ENCODE measurements around the gene ZNF33B. TPM values are rescaled to one million over a fixed set of nuclear protein-coding genes. Genes with fewer than 3 reads are reported as not detected.

The ZNF33B gene
- total and polyA plus RNA-seq, 9 of the 15 experiments (the other 6 are each of a cell fraction or from before 2014, with no cell fraction given), result 6.9 to 23.9 (median 15.4) TPM

DNA sequence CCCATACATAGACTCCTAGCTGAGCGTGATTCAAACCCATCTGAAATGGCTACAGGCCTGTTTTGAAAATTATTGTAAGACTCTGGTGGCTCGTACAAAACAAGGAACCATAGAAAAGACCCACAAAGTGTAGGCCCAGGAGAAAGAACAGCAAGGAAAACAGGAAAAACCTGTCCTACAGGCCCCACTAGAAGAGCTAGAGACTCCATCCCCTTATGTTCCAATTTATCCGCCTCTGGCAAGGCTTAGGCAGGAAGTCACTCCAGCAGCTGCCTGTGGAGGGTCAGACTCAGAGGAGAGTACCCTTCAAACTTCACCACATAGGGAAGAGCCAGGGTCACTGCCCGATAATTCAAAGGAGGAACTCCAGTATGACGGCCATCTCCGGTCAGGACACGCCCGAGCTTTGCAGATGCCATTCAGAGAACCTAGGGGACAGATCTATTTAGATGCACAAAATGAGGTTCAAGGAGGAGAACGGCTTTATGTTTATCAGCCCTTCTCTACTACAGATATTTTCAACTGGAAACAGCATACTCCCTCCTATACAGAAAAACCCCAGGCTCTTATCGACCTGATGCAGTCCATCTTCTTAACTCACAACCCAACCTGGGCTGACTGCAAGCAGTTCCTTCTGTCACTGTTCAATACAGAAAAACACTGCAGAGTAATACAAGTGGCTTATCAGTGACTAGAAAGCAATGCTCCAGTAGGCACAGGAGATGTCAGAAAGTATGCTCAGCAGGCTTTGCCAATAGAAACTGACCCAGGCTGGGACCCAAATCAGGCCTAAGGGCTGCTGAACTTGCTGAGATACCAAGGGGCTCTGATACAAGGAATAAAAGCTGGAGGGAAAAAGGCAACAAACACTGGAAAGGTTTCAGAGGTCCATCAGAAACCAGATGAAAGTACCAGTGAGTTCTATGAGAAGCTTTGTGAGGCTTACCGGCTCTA is 8.6 kb upstream of the ZNF33B start (continued):
- TF ChIP-seq KLF13 (tag; IDR thresholded peaks at IDR 0.05; ENCODE audit: borderline replicate concordance, low read depth), result no peak
- TF ChIP-seq KDM5B (IDR thresholded peaks at IDR 0.05; ENCODE audit: insufficient replicate concordance, low read depth, low read length), result no peak
- peak; percentile 37; the same call in 1 of the 2 replicates for TF ChIP-seq MTA3 (IDR thresholded peaks at IDR 0.05; ENCODE audit: borderline replicate concordance)
- peak; percentile 62; the same call in 1 of the 2 replicates for TF ChIP-seq LEF1 (IDR thresholded peaks at IDR 0.05)
- TF ChIP-seq E2F3 (CRISPR knock-in tag; IDR thresholded peaks at IDR 0.05), result no peak
- TF ChIP-seq ETV5 (CRISPR knock-in tag; IDR thresholded peaks at IDR 0.05; ENCODE audit: low read depth), result 0 out of 2 replicates have a peak, but pooled peaks have one; percentile 64
- no peak for TF ChIP-seq THRAP3 (IDR thresholded peaks at IDR 0.05; ENCODE audit: borderline replicate concordance)
- no peak for TF ChIP-seq POLR3G (IDR thresholded peaks at IDR 0.05; ENCODE audit: extremely low read depth, insufficient read length, insufficient replicate concordance)
- no peak for TF ChIP-seq SAFB2 (IDR thresholded peaks at IDR 0.05; ENCODE audit: borderline replicate concordance, low read depth, low read length, severe bottlenecking)
- peak; percentile 41 for TF ChIP-seq TBP (optimal IDR thresholded peaks at IDR 0.05; ENCODE audit: low read depth, low read length)
- TF ChIP-seq MTA2 (IDR thresholded peaks at IDR 0.05; ENCODE audit: low read depth), result peak; percentile 82
- TF ChIP-seq STAT5A (IDR thresholded peaks at IDR 0.05; ENCODE audit: borderline replicate concordance, low read length), result peak; percentile 80
- peak; percentile 17; the same call in 1 of the 2 replicates for TF ChIP-seq EHMT2 (IDR thresholded peaks at IDR 0.05)
- peak in 1 of 3 experiments; percentile 80 for TF ChIP-seq YY1 (IDR thresholded peaks at IDR 0.05; ENCODE audit: borderline replicate concordance in 1 of 3, control insufficient read depth in 1 of 3, extremely low read depth in 1 of 3, insufficient read depth in 3 of 3, insufficient read length in 1 of 3, insufficient replicate concordance in 2 of 3, low read depth in 1 of 3, low read length in 2 of 3)
- TF ChIP-seq, protein P1, sequence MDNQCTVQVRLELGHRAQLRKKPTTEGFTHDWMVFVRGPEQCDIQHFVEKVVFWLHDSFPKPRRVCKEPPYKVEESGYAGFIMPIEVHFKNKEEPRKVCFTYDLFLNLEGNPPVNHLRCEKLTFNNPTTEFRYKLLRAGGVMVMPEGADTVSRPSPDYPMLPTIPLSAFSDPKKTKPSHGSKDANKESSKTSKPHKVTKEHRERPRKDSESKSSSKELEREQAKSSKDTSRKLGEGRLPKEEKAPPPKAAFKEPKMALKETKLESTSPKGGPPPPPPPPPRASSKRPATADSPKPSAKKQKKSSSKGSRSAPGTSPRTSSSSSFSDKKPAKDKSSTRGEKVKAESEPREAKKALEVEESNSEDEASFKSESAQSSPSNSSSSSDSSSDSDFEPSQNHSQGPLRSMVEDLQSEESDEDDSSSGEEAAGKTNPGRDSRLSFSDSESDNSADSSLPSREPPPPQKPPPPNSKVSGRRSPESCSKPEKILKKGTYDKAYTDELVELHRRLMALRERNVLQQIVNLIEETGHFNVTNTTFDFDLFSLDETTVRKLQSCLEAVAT (IDR thresholded peaks at IDR 0.05), result no peak
- TF ChIP-seq, protein P2, sequence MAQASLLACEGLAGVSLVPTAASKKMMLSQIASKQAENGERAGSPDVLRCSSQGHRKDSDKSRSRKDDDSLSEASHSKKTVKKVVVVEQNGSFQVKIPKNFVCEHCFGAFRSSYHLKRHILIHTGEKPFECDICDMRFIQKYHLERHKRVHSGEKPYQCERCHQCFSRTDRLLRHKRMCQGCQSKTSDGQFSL (CRISPR knock-in tag; IDR thresholded peaks at IDR 0.05), result no peak
- TF ChIP-seq, protein P2 (tag; IDR thresholded peaks at IDR 0.05), result 0 out of 4 replicates have a peak, but pooled peaks of 1 of the 2 experiments have one; percentile 14
- TF ChIP-seq TRIM24 (IDR thresholded peaks at IDR 0.05), result peak; percentile 73 to 80
- TF ChIP-seq ZNF324 (CRISPR knock-in tag; IDR thresholded peaks at IDR 0.05), result no peak
- no peak for TF ChIP-seq RFX5 (IDR thresholded peaks at IDR 0.05; ENCODE audit: low read depth, low read length)
- TF ChIP-seq NFIC (IDR thresholded peaks at IDR 0.05), result peak; percentile 83
- TF ChIP-seq SMC3 (conservative IDR thresholded peaks at IDR 0.05; ENCODE audit: insufficient read depth, low read depth, low read length), result no peak
- no peak for TF ChIP-seq GABPB1 (CRISPR knock-in tag; IDR thresholded peaks at IDR 0.05)
- TF ChIP-seq CEBPG (CRISPR knock-in tag; IDR thresholded peaks at IDR 0.05), result no peak
- TF ChIP-seq CEBPG (tag; conservative IDR thresholded peaks at IDR 0.05 in 1 of 2, IDR thresholded peaks at IDR 0.05 in 1 of 2), result no peak
